LNCAP (cell line): ENCODE measurements around the gene FBXW7.

Experiments
- TF ChIP-seq, protein P1 (sequence below): fragments of 450-650 bp; IDR thresholded peaks from 2 replicates; pipeline ENCODE4 v1.5.1; 2017; ENCODE audit warnings: mild to moderate bottlenecking

FBXW7 gene

DNA sequence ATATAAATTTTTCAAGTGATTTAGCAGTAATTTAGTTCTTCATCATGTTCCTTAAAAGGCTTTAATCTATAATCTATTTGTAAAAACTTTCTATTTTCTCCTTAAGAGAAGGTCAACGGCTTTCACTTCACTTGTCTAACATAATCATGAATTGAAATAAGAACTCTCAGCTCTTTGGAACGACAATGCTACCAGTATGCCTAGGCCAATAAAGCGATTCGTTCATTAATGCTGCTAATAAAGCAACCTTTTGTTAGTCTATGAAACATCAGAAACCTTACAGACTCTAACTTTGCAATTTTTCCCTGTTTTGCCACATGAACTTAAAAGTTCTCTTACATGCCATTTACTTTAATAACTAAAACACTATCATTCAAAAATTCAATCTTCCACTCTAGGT, 47.6 kb downstream of the FBXW7 start:
- TF ChIP-seq, protein P1, sequence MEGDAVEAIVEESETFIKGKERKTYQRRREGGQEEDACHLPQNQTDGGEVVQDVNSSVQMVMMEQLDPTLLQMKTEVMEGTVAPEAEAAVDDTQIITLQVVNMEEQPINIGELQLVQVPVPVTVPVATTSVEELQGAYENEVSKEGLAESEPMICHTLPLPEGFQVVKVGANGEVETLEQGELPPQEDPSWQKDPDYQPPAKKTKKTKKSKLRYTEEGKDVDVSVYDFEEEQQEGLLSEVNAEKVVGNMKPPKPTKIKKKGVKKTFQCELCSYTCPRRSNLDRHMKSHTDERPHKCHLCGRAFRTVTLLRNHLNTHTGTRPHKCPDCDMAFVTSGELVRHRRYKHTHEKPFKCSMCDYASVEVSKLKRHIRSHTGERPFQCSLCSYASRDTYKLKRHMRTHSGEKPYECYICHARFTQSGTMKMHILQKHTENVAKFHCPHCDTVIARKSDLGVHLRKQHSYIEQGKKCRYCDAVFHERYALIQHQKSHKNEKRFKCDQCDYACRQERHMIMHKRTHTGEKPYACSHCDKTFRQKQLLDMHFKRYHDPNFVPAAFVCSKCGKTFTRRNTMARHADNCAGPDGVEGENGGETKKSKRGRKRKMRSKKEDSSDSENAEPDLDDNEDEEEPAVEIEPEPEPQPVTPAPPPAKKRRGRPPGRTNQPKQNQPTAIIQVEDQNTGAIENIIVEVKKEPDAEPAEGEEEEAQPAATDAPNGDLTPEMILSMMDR: no peak

DNA sequence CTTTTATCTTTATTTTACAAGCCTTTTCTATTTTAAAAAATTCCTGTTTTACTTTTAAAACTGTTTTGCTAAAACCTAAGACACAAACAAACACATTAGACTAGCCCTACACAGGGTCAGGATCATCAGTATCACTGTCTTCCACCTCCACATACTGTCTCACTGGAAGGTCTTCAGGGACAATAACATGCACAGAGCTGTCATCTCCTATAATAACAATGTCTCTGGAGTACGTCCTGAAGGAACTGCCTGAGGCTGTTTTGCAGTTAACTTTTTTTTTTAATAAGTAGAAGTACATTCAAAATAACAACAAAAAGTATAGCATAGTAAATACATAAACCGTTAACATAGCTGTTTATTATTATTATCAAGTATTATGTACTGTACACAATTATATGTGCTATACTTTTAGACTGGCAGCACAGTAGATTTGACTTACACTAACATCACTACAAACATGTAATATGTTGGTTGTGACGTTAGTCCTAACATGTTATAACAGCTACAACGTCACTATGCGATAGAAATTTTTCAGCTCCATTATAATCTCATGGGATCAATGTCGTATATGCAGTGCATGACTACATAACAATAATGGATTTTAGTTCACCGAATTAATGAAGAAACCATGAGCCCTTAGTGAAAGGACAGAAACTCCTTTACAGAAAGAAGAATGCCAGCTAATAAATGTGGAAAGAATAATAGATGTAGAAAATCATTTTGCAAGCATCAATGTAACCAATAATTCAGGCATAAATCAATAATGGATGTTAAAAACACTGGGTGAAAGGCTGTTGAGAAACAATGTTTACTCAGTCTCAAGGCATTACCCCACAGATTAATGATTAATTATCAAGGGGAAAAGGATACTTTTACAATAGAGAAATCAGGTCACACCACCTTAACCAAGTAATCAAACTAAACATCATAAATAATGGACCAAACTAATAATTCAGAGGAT, 49.2 kb downstream of the FBXW7 start:
- TF ChIP-seq, protein P1: no peak

DNA sequence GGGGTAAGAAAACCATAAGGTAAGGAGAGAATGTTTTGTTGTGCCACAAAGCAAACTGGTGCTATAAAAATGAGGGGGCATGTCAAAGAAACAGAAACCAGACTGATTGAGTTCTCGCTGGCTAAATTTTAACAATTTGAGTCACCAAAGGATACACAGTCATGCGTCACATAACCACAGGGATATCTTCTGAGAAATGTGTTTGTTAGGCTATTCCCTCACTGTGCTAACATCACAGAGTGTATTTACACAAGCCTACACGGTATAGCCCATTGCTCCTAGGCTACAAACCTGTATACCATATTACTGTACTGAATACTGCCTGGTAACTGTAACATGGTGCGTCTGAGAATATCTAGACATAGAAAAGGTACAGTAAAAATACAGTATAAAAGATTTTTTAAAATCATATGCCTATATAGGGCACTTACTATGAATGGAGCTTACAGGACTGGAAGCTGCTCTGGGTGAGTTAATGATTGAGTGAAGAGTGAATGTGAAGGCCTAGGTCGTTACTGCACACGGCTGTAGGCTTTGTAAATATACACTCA, 50.1 kb downstream of the FBXW7 start:
- TF ChIP-seq, protein P1: no peak

DNA sequence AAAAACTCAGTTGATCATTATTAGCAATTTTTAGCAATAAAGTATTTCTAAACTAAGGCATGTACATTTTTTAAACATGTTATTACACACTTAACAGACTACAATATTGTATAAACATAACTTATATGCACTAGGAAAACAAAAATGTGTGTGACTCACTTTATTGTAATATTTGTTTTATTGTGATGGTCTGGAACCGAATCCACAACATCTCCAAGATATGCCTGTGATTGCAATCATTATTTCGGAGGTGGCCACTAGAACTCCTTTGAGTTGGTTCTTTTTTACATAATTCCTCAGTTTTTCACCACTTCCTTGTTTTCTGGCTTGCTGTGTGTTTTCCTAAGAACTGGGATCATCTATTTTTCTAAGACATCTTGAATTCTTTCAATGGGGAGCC, 53.7 kb downstream of the FBXW7 start:
- TF ChIP-seq, protein P1: no peak

DNA sequence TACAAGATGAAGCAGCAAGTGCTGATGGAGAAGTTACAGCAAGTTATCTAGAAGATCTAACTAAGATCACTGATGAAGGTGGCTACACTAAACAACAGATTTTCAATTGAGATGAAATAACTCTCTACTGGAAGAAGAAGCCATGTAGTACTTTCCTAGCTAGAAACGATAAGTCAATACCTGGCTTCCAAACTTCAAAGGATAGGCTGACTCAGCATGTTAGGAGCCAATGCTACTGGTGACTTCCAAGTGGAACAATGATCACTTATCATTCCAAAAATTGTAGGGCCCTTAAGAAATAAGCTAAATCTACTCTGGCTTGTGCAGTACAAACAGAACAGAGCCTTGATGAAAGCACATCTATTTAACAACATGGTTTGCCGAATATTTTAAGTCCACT, 55.0 kb downstream of the FBXW7 start:
- TF ChIP-seq, protein P1: no peak

DNA sequence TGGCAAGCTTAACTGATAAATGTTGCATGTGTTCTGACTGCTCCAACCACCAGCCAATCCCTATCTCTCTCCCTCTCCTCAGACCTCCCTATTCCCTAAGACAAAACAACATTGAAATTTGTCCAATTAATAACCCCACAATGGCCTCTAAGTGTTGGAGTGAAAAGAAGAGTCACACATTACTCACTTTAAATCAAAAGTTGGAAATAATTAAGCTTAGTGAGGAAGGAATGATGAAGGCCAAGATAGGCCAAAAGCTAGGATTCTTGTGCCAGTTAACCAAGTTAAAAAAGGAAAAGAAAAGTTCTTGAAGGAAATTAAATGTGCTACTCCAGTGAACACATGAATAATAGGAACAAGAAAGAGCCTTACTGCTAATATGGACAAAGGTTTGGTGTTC, 55.6 kb downstream of the FBXW7 start:
- TF ChIP-seq, protein P1: no peak

DNA sequence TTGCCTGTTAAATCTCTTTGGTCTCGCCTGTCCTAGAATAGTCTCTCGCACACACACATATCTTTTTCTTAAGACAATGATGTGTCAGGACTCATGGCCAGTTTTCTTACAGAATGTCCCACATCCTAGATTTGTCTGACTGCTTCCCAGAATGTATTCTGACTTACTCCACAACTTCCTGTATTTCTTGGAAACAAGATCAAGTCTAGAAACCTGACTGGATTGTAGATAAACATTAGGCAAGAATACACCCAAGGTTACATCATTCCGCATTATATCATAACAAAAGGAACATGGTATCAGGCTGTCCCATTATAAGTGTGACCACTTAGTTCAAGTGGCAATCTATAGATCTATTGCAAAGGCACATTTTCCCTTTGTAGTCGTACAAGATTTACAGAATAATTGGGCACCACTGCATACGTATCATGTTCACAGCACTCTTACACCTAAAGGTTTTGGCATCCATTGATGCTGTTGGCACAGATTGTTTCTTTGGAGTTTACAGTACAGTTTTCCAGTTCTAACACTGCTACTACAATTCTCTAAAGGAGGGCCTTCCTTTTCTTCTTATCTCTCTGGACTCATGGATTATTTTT, 56.4 kb downstream of the FBXW7 start:
- TF ChIP-seq, protein P1: no peak
